ENCODE measurements around the gene THBS4. TPM values are rescaled to one million over a fixed set of nuclear protein-coding genes. Genes with fewer than 3 reads are reported as not detected.

Gene THBS4
- total and polyA plus RNA-seq, 10 of the 15 experiments (the other 5 are each of a cell fraction or from before 2014, with no cell fraction given), result 0.31 to 1.7 (median 0.75) TPM

DNA sequence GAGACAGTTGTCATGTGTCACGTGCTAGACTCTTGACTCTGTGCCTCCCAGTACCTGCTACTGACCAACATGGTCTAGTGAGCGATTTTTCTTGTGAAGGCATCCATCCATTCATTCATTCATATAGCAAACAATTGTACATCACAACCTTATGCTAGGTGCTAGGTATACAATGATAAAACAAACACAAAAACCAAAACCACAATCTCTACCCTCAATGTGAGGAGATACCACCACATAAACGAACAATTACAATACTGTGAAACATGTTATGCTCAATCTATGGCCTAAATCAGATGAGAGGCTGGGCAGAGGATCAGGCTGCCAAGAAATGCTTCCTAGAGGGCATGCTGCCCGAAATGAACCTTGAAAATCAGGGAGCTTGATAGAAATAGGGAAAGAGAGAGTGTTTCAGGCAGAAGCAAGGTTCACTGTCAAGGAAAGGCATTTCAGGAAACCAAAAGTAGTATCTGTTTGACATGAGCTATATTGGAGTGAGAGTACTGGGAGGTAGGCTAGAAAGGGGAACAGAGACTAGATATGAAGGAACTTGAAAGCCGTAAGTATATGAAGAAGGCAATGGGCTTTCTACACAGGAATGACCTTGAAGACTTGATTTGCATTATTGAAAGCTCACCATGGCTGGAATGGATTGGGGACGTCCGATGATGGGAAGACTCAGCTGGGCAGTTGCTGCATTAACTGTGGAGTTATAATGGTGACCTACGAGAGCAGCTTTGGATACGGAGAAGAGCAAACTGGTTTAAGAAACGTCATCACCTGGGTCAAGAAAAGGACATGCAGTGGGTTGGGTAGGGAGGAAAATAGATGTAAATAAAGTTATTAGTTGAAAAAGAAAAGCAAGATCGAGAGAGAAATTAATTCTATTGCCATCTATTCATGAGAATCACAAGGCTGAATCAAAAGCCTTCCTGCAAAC lies 90.1 kb downstream of the THBS4 start (continued):
- TF ChIP-seq TAF1 (IDR thresholded peaks at IDR 0.05; ENCODE audit: borderline replicate concordance, low read depth, low read length) (no peak), TCF3 (IDR thresholded peaks at IDR 0.05; ENCODE audit: borderline replicate concordance, insufficient read depth, low read depth, low read length) (no peak), SPI1 (IDR thresholded peaks at IDR 0.05; ENCODE audit: borderline replicate concordance, insufficient read depth, low read depth, low read length) (peak; percentile 97), ZNF622 (IDR thresholded peaks at IDR 0.05) (no peak), SREBF1 (IDR thresholded peaks at IDR 0.05; ENCODE audit: low read length) (no peak), PML (IDR thresholded peaks at IDR 0.05; ENCODE audit: low read length) (no peak), BMI1 (IDR thresholded peaks at IDR 0.05; ENCODE audit: borderline replicate concordance) (0 out of 2 replicates have a peak, but pooled peaks have one; percentile 38), NBN (IDR thresholded peaks at IDR 0.05) (peak; percentile 64; the same call in 1 of the 2 replicates), NFYA (IDR thresholded peaks at IDR 0.05; ENCODE audit: borderline replicate concordance, low read depth, low read length) (no peak), NFIC (IDR thresholded peaks at IDR 0.05; ENCODE audit: low read depth, low read length) (no peak; the same call in 1 of the 2 replicates), RUNX3 (IDR thresholded peaks at IDR 0.05; ENCODE audit: low read length) (peak; percentile 68), POLR2AphosphoS5 (IDR thresholded peaks at IDR 0.05; ENCODE audit: low read length) (no peak), MYB (IDR thresholded peaks at IDR 0.05; ENCODE audit: borderline replicate concordance, low read depth, low read length) (no peak), CBX3 (IDR thresholded peaks at IDR 0.05; ENCODE audit: borderline replicate concordance, low read depth) (no peak), USF1 (IDR thresholded peaks at IDR 0.05; ENCODE audit: borderline replicate concordance, extremely low read length, insufficient read depth, low read depth, low read length) (no peak)
- TF ChIP-seq, protein P1, sequence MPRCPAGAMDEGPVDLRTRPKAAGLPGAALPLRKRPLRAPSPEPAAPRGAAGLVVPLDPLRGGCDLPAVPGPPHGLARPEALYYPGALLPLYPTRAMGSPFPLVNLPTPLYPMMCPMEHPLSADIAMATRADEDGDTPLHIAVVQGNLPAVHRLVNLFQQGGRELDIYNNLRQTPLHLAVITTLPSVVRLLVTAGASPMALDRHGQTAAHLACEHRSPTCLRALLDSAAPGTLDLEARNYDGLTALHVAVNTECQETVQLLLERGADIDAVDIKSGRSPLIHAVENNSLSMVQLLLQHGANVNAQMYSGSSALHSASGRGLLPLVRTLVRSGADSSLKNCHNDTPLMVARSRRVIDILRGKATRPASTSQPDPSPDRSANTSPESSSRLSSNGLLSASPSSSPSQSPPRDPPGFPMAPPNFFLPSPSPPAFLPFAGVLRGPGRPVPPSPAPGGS (IDR thresholded peaks at IDR 0.05; ENCODE audit: borderline replicate concordance, insufficient read depth, low read depth, low read length, poor library complexity, severe bottlenecking), result no peak
- TF ChIP-seq, protein P2, sequence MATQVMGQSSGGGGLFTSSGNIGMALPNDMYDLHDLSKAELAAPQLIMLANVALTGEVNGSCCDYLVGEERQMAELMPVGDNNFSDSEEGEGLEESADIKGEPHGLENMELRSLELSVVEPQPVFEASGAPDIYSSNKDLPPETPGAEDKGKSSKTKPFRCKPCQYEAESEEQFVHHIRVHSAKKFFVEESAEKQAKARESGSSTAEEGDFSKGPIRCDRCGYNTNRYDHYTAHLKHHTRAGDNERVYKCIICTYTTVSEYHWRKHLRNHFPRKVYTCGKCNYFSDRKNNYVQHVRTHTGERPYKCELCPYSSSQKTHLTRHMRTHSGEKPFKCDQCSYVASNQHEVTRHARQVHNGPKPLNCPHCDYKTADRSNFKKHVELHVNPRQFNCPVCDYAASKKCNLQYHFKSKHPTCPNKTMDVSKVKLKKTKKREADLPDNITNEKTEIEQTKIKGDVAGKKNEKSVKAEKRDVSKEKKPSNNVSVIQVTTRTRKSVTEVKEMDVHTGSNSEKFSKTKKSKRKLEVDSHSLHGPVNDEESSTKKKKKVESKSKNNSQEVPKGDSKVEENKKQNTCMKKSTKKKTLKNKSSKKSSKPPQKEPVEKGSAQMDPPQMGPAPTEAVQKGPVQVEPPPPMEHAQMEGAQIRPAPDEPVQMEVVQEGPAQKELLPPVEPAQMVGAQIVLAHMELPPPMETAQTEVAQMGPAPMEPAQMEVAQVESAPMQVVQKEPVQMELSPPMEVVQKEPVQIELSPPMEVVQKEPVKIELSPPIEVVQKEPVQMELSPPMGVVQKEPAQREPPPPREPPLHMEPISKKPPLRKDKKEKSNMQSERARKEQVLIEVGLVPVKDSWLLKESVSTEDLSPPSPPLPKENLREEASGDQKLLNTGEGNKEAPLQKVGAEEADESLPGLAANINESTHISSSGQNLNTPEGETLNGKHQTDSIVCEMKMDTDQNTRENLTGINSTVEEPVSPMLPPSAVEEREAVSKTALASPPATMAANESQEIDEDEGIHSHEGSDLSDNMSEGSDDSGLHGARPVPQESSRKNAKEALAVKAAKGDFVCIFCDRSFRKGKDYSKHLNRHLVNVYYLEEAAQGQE (IDR thresholded peaks at IDR 0.05; ENCODE audit: low read depth, low read length), result no peak
- TF ChIP-seq, protein P3, sequence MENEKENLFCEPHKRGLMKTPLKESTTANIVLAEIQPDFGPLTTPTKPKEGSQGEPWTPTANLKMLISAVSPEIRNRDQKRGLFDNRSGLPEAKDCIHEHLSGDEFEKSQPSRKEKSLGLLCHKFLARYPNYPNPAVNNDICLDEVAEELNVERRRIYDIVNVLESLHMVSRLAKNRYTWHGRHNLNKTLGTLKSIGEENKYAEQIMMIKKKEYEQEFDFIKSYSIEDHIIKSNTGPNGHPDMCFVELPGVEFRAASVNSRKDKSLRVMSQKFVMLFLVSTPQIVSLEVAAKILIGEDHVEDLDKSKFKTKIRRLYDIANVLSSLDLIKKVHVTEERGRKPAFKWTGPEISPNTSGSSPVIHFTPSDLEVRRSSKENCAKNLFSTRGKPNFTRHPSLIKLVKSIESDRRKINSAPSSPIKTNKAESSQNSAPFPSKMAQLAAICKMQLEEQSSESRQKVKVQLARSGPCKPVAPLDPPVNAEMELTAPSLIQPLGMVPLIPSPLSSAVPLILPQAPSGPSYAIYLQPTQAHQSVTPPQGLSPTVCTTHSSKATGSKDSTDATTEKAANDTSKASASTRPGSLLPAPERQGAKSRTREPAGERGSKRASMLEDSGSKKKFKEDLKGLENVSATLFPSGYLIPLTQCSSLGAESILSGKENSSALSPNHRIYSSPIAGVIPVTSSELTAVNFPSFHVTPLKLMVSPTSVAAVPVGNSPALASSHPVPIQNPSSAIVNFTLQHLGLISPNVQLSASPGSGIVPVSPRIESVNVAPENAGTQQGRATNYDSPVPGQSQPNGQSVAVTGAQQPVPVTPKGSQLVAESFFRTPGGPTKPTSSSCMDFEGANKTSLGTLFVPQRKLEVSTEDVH (IDR thresholded peaks at IDR 0.05; ENCODE audit: low read depth, partially characterized antibody), result no peak
- TF ChIP-seq, protein P4, sequence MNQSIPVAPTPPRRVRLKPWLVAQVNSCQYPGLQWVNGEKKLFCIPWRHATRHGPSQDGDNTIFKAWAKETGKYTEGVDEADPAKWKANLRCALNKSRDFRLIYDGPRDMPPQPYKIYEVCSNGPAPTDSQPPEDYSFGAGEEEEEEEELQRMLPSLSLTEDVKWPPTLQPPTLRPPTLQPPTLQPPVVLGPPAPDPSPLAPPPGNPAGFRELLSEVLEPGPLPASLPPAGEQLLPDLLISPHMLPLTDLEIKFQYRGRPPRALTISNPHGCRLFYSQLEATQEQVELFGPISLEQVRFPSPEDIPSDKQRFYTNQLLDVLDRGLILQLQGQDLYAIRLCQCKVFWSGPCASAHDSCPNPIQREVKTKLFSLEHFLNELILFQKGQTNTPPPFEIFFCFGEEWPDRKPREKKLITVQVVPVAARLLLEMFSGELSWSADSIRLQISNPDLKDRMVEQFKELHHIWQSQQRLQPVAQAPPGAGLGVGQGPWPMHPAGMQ (IDR thresholded peaks at IDR 0.05; ENCODE audit: borderline replicate concordance), result no peak

All from GM12878 (cell line).